A172 (cell line): ENCODE results near the gene MANEAL. TPM values are rescaled to one million over a fixed set of nuclear protein-coding genes. Genes with fewer than 3 reads are reported as not detected.

ENCODE experiments used
- DNase-seq: peaks from one replicate; pipeline ENCODE4 v3.0.0-alpha.2; 2015; ENCODE audit warnings: low spot score
- total RNA-seq: library from RNA; depleted of rRNA; stranded (reverse); fragments of >200 nt; shearing (Covaris generic); gene quantifications from 2 replicates; pipeline ENCODE4 v1.2.3, GENCODE V29; 2014; rRNA removed

MANEAL gene
- total RNA-seq, 1 experiment from 2014 or later: 13.9 TPM

DNA sequence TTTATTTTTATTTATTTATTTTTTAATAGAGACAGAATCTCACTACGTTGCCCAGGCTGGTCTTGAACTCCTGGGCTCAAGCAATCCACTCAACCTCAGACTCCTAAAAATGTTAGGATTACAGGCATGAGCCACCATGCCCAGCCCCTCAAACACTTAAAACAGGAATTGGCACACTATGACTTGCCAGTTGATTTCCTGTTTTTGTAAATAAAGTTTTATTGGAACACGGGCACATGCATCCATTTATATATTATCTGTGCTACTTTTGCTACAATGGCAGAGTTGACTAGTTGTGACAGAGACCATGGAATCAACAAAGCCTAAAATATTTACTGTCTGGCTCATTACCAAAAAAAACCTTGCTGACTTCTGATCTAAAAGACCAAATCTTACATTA is 30.4 kb downstream of the MANEAL start:
- DNase-seq: no peak

DNA sequence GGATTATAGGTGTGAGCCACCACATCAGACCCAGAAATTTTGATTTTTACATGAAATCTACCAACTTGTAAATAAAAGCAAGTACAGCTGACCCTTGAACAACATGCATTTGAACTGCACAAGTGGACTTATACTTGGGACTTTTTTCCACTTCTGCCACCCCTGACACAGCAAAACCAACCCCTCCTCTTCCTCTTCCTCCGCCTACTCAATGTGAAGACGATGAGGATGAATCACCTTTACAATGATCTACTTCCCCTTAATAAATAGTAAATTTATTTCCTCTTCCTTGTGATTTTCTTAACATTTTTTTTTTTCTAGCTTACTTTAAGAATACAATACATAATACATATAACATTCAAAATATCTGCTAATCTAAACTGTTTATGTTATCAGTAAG is 31.9 kb downstream of the MANEAL start:
- no peak for DNase-seq

DNA sequence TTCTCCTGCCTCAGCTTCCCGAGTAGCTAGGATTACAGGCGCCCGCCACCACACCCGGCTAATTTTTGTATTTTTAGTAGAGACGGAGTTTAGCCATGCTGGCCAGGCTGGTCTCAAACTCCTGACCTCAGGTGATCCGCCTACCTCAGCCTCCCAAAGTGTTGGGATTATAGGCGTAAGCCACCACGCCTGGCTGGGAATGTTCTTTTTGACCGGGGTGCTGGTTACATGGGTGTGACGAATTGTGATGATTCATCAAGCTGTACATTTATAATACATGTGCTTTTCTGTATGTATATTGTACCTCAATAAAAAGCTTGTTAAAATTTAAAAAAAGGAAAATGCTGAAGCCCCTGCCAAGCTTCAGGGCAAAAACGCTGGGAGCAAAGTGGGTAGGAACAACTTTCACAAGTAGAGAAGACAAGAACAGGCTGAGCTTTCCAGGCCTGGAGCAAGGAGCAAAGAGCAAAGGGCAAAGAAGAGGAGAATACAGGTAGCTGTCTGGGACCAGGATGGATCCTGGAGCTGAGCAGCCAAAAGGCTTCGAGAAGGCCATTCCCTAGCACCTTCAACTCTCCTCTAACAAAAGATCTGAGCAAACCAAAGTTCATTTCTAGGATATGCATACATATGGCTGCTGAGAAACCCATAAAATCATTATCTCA is 34.9 kb downstream of the MANEAL start:
- no peak for DNase-seq

- DNase-seq: no peak
Observed at GRCh38 chr1:37831109-37831508, 37.5 kb downstream of the MANEAL start.

- DNase-seq: no peak
Observed at GRCh38 chr1:37831809-37832208, 38.2 kb downstream of the MANEAL start.

GRCh38 chr1:37836788-37837187 is 43.1 kb downstream of the MANEAL start:
- no peak for DNase-seq

DNA sequence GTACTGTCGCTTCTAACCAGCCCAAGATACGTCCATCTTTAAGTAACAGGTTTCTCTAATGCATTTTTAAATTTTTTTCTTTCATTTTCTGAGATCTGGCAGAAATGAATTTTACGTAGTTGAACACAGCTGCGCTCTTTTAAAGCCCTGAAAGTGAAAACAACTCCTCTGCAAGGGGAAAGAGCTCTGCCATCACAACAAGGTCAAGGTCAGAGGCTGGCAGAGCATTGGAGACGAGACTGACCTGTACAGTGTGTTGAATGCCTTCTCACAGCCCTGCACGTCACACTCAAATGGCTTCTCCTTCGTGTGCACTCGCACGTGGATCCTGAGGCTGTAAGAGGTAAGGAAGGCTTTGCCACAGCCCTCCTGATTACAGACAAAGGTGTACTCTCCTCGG is 46.0 kb downstream of the MANEAL start:
- no peak for DNase-seq

- DNase-seq: no peak
Observed at GRCh38 chr1:37840711-37841110, 47.1 kb downstream of the MANEAL start.

DNA sequence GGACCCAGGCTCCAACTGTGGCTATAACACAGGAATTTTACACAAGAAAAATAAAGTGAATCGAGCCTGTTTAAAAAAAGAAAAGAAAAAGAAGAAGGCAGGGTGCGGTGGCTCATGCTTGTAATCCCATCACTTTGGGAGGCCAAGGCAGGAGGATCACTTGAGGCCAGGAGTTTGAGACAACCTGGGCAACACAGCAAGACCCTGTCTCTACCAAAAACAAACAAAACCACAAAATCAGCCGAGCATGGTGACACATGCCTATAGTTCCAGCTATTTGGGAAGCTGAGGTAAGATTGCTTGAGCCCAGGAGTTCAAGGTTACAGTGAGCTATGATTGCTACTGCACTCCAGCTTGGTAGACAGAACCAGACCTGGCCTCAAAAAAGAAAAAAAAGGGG is 48.0 kb downstream of the MANEAL start:
- no peak for DNase-seq

GRCh38 chr1:37844536-37844935 is 50.9 kb downstream of the MANEAL start:
- DNase-seq: no peak

DNA sequence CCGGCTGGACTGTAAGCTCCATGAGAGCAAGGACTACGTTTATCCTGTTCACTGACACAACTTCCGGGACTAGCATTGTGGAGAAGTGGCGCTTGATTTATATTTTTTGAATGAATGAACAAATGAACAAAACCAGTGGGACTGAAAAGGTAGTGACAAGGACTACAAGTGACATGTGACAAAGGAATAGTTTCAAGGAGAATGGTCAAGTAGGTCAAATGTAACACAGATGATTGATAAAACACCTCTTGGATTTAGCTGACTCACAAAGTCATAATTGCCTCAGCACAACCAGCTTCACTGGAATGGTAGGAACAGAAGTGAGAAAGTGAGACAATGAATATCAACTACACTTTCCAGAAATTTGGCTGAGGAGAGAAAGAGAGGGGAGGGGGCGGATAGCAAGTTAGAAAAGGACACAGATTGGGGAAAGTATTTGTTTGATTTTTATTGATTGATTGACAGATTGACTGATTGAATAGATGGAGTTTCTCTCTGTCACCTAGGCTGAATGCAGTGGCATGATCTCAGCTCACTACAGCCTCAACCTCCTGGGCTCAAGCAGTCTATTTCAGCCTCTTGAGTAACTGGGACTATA is 51.5 kb downstream of the MANEAL start:
- no peak for DNase-seq

GRCh38 chr1:37845786-37846185 is 52.1 kb downstream of the MANEAL start:
- no peak for DNase-seq

DNA sequence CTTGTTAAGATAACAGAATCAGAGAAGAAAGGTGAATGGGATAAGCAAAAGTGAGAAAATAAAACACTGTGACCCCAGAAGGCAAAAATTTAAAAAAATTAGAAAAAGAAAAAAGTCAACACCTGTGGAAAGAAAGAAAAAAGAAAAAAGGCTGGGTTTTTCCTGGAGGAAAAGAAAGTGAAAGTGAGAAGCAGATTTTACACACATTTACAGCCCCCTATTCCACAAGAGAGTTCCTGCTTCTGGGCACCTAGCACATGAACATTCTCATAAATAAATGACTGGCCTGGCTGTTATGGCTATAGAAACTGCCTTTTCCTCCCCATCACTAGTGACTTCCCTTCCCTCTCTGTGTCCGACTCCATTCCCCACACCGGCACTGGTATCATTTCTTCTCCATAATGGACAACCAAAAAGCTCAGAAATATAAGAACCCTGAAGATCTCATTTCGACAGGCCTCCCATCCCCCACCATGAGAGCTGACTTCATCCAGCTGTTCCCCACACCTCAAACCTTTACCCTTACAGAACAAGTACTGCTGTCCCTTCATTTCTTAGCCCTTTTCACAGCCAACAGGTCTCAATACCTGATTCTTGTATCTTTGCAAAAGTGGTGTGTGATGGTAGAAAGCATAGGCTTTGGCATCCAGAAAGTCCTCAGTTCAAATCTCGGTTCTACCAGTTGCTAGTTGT is 53.1 kb downstream of the MANEAL start:
- DNase-seq: no peak

DNA sequence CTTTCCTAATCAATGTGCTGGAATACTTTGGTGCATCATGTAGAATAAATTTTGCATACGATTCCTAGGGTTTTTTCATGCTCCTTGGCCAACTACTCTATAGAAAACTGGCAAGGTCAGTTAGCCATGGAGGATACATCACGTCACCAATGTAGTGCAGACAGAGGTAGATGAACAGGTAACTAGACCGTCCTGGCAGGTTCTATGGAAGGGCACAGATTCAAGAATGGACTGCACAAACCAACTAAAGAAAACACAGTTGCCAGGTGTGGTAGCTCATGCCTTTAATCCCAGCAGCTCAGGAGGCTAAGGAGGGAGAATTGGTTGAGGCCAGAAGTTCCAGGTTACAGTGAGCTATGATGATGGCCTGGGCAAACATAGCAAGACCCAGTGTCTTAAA is 55.8 kb downstream of the MANEAL start:
- DNase-seq: no peak

GRCh38 chr1:37850352-37850955 is 56.8 kb downstream of the MANEAL start:
- no peak for DNase-seq

Other genes with a start within 250 kb of the MANEAL start
- 5.1 and 5.3 TPM in 2 replicates for gene SNIP1, start 239.6 kb upstream of the MANEAL start, total RNA-seq
- gene DNALI1, start 236.9 kb upstream of the MANEAL start, total RNA-seq: not detected in 2 replicates
- gene GNL2, start 197.9 kb upstream of the MANEAL start, total RNA-seq: 31.7 and 39.7 TPM in 2 replicates
- 0.22 TPM in 1 of 2 replicates, not detected in the other for gene RSPO1, start 159.0 kb upstream of the MANEAL start, total RNA-seq
- gene CDCA8, start 101.3 kb upstream of the MANEAL start, total RNA-seq: 16.0 and 22.5 TPM in 2 replicates
- not detected in 2 replicates for gene EPHA10, start 28.7 kb upstream of the MANEAL start, total RNA-seq
- gene C1orf122, start 13.9 kb downstream of the MANEAL start, total RNA-seq: 22.9 and 34.6 TPM in 2 replicates
- 30.6 and 39.5 TPM in 2 replicates for gene YRDC, start 14.4 kb downstream of the MANEAL start, total RNA-seq
- gene MTF1, start 65.7 kb downstream of the MANEAL start, total RNA-seq: 0.69 and 3.2 TPM in 2 replicates
- 7.5 and 9.1 TPM in 2 replicates for gene INPP5B, start 153.2 kb downstream of the MANEAL start, total RNA-seq
- gene SF3A3, start 196.2 kb downstream of the MANEAL start, total RNA-seq: 77.4 and 117 TPM in 2 replicates
- gene FHL3, start 211.7 kb downstream of the MANEAL start, total RNA-seq: 14.8 and 23.1 TPM in 2 replicates
- 69.8 and 102 TPM in 2 replicates for gene UTP11, start 218.9 kb downstream of the MANEAL start, total RNA-seq